CD4-positive, CD25-positive, alpha-beta regulatory T cell (primary cell): ENCODE data around the gene SCP2. TPM values are rescaled to one million over a fixed set of nuclear protein-coding genes. Genes with fewer than 3 reads are reported as not detected.

ENCODE experiments used
- ATAC-seq, 2 donors: fragments of 150-1000 bp; cut with Tn5 transposase; one replicate each; pipeline ENCODE4 v1.10.0; 2021; ENCODE audit warnings: low read depth in 2 of 2, moderate number of reproducible peaks in 2 of 2, moderate library complexity in 1 of 2
- DNase-seq, 3 donors: peaks; one replicate each; pipeline versions ENCODE4 v3.0.0 to v3.0.0-alpha.2; 2012 to 2022; ENCODE audit warnings: mixed read lengths in 1 of 3
- H3K27ac ChIP-seq: one replicate; pipeline ENCODE4 v1.7.0; 2013; ENCODE audit warnings: mild to moderate bottlenecking, low read length; ENCODE audit not compliant: insufficient read depth, poor library complexity, severe bottlenecking
- H3K27me3 ChIP-seq: one replicate; pipeline ENCODE4 v1.7.0; 2013; ENCODE audit warnings: low read length; ENCODE audit not compliant: control insufficient read depth, insufficient read depth
- H3K36me3 ChIP-seq: one replicate; pipeline ENCODE4 v1.7.0; 2013; ENCODE audit warnings: mild to moderate bottlenecking, low read length, moderate library complexity; ENCODE audit not compliant: control insufficient read depth, insufficient read depth
- H3K4me1 ChIP-seq: 2 replicates; pipeline ENCODE4 v1.7.0; 2013; ENCODE audit warnings: mild to moderate bottlenecking, low read length; ENCODE audit not compliant: insufficient read depth, control insufficient read depth, poor library complexity, severe bottlenecking
- H3K4me3 ChIP-seq: one replicate; pipeline ENCODE4 v1.7.0; 2013; ENCODE audit warnings: low read depth, mild to moderate bottlenecking, low read length, moderate library complexity
- H3K9me3 ChIP-seq, 2 experiments: 1 replicate in 1 of 2; 2 replicates in 1 of 2; pipeline ENCODE4 v1.7.0; 2013; ENCODE audit warnings: low read length in 2 of 2, mild to moderate bottlenecking in 1 of 2, moderate library complexity in 1 of 2; ENCODE audit not compliant: control insufficient read depth in 2 of 2
- H3K27ac Mint-ChIP-seq, 3 donors: one replicate each; pipeline ENCODE4 v1.8.0; 2020 to 2022; ENCODE audit warnings: mild to moderate bottlenecking in 3 of 3, mixed read lengths in 3 of 3, moderate library complexity in 2 of 3
- H3K27me3 Mint-ChIP-seq: one replicate; pipeline ENCODE4 v1.8.0; 2022; ENCODE audit warnings: mild to moderate bottlenecking, mixed read lengths
- H3K36me3 Mint-ChIP-seq: one replicate; pipeline ENCODE4 v1.8.0; 2020; ENCODE audit warnings: mixed read lengths
- H3K4me1 Mint-ChIP-seq, 4 donors: one replicate each; pipeline ENCODE4 v1.8.0; 2020 to 2022; ENCODE audit warnings: mixed read lengths in 4 of 4, mild to moderate bottlenecking in 1 of 4
- H3K4me3 Mint-ChIP-seq, 4 donors: one replicate each; pipeline ENCODE4 v1.8.0; 2020 to 2022; ENCODE audit warnings: mild to moderate bottlenecking in 4 of 4, mixed read lengths in 4 of 4, moderate library complexity in 3 of 4
- H3K9me3 Mint-ChIP-seq, 7 donors: one replicate each; pipeline ENCODE4 v1.8.0; 2020 to 2022; ENCODE audit warnings: mixed read lengths in 7 of 7, mild to moderate bottlenecking in 3 of 7, moderate library complexity in 2 of 7
- polyA plus RNA-seq, 4 donors: library from polyadenylated mRNA; unstranded; fragments of 300-500 nt; fragmentation: Illumina TruSeq; gene quantifications; one replicate each; pipeline ENCODE4 v1.2.3, GENCODE V29; 2021
- total RNA-seq: library from RNA; stranded (reverse); gene quantifications from one replicate; pipeline ENCODE4 v1.2.3, GENCODE V29; 2022

SCP2 gene
- total and polyA plus RNA-seq, 5 donors from 2014 or later = 58.9 to 213 (median 157) TPM

GRCh38 chr1:53014791-53015507 is 87.9 kb downstream of the SCP2 start:
- Histone ChIP-seq H3K4me3 (peak overlapping the region; percentile 94), H3K36me3 (peaks cover 3% of the 10 kb centered on the region), H3K27me3 (no peaks in the 10 kb centered on the region), H3K4me1 (peaks cover 20% of the 10 kb centered on the region), H3K9me3 (no peaks in the 10 kb centered on the region), H3K27ac (peak overlapping the region; percentile 54)
- H3K27me3 Mint-ChIP-seq = no peaks in the 10 kb centered on the region
- H3K36me3 Mint-ChIP-seq = peaks cover 21% of the 10 kb centered on the region
- peak; percentile 66 to 96 (median 87) for DNase-seq
- peak; percentile 99 to 100 for ATAC-seq
- peak overlapping the region; percentile 15 to 90 (median 90) for H3K27ac Mint-ChIP-seq
- peaks cover 0 to 2% (median 0%) of the 10 kb centered on the region in 7 donors for H3K9me3 Mint-ChIP-seq
- H3K4me3 Mint-ChIP-seq = peak overlapping the region; percentile 78 to 92 (median 88)
- peaks cover 30 to 43% (median 35%) of the 10 kb centered on the region in 4 donors for H3K4me1 Mint-ChIP-seq

- Histone ChIP-seq H3K9me3 (no peaks in the 10 kb centered on the region), H3K27me3 (no peaks in the 10 kb centered on the region), H3K4me3 (peak overlapping the region; percentile 94), H3K27ac (peak overlapping the region; percentile 54), H3K4me1 (peaks cover 20% of the 10 kb centered on the region), H3K36me3 (peaks cover 3% of the 10 kb centered on the region)
- Mint-ChIP-seq H3K4me1 (peaks cover 30 to 44% (median 35%) of the 10 kb centered on the region in 4 donors), H3K4me3 (peak overlapping the region; percentile 78 to 92 (median 88)), H3K9me3 (peaks cover 0 to 2% (median 0%) of the 10 kb centered on the region in 7 donors), H3K27me3 (no peaks in the 10 kb centered on the region), H3K36me3 (peaks cover 21% of the 10 kb centered on the region), H3K27ac (peak overlapping the region; percentile 15 to 90 (median 90))
- no peak for DNase-seq
- no peak for ATAC-seq
These were observed 88.4 kb downstream of the SCP2 start for GRCh38 chr1:53015508-53015860.

- Mint-ChIP-seq H3K27ac (peak overlapping the region in 1 of 3 donors; percentile 24), H3K27me3 (no peaks in the 10 kb centered on the region), H3K36me3 (peaks cover 24% of the 10 kb centered on the region), H3K4me3 (peak overlapping the region; percentile 24 to 91 (median 75)), H3K9me3 (no peaks in the 10 kb centered on the region), H3K4me1 (peaks cover 30 to 46% (median 35%) of the 10 kb centered on the region in 4 donors)
- H3K9me3 ChIP-seq = no peaks in the 10 kb centered on the region
- ATAC-seq (no peak), DNase-seq (no peak)
- peaks cover 3% of the 10 kb centered on the region for H3K36me3 ChIP-seq
- H3K4me1 ChIP-seq = peaks cover 20% of the 10 kb centered on the region
- no peak overlapping the region for H3K27ac ChIP-seq
- no peaks in the 10 kb centered on the region for H3K27me3 ChIP-seq
- peak overlapping the region; percentile 94 for H3K4me3 ChIP-seq
These were observed 89.6 kb downstream of the SCP2 start for GRCh38 chr1:53016705-53017104.

- Histone ChIP-seq H3K4me1 (peaks cover 9% of the 10 kb centered on the region), H3K4me3 (no peak overlapping the region), H3K27ac (no peak overlapping the region), H3K9me3 (no peaks in the 10 kb centered on the region), H3K27me3 (no peaks in the 10 kb centered on the region), H3K36me3 (peaks cover 3% of the 10 kb centered on the region)
- Mint-ChIP-seq H3K4me3 (no peak overlapping the region), H3K4me1 (peaks cover 27 to 39% (median 35%) of the 10 kb centered on the region in 4 donors), H3K27me3 (no peaks in the 10 kb centered on the region), H3K9me3 (no peaks in the 10 kb centered on the region), H3K27ac (no peak overlapping the region), H3K36me3 (peaks cover 24% of the 10 kb centered on the region)
- ATAC-seq (no peak), DNase-seq (no peak)
These were observed 93.5 kb downstream of the SCP2 start for GRCh38 chr1:53020588-53020987.

GRCh38 chr1:53022179-53022578 is 95.1 kb downstream of the SCP2 start:
- H3K4me1 Mint-ChIP-seq = peaks cover 14 to 25% (median 23%) of the 10 kb centered on the region in 4 donors

GRCh38 chr1:53023546-53023945 is 96.5 kb downstream of the SCP2 start:
- no peaks in the 10 kb centered on the region for H3K9me3 ChIP-seq
- Mint-ChIP-seq H3K9me3 (no peaks in the 10 kb centered on the region), H3K36me3 (peaks cover 22% of the 10 kb centered on the region), H3K4me1 (peaks cover 18 to 24% (median 21%) of the 10 kb centered on the region in 4 donors), H3K27ac (no peak overlapping the region), H3K4me3 (no peak overlapping the region), H3K27me3 (no peaks in the 10 kb centered on the region)
- H3K27ac ChIP-seq = no peak overlapping the region
- DNase-seq = no peak
- ATAC-seq = no peak
- no peaks in the 10 kb centered on the region for H3K4me1 ChIP-seq
- H3K27me3 ChIP-seq = no peaks in the 10 kb centered on the region
- H3K4me3 ChIP-seq = no peak overlapping the region
- H3K36me3 ChIP-seq = peaks cover 4% of the 10 kb centered on the region

More at GRCh38 chr1:53022179-53022578, 95.1 kb downstream of the SCP2 start:
- Histone ChIP-seq H3K4me1 (no peaks in the 10 kb centered on the region), H3K36me3 (peaks cover 2% of the 10 kb centered on the region), H3K27me3 (no peaks in the 10 kb centered on the region), H3K9me3 (no peaks in the 10 kb centered on the region), H3K4me3 (no peak overlapping the region), H3K27ac (no peak overlapping the region)
- no peak for DNase-seq
- Mint-ChIP-seq H3K9me3 (no peaks in the 10 kb centered on the region), H3K27ac (peak overlapping the region in 1 of 3 donors; percentile 13), H3K36me3 (peaks cover 16% of the 10 kb centered on the region), H3K27me3 (no peaks in the 10 kb centered on the region), H3K4me3 (peak overlapping the region in 2 of 4 donors; percentile 21 to 56)
- ATAC-seq = no peak

- H3K4me3 ChIP-seq = no peak overlapping the region
- Mint-ChIP-seq H3K9me3 (no peaks in the 10 kb centered on the region), H3K4me3 (no peak overlapping the region), H3K27me3 (no peaks in the 10 kb centered on the region), H3K4me1 (peaks cover 13 to 20% (median 19%) of the 10 kb centered on the region in 4 donors), H3K27ac (no peak overlapping the region), H3K36me3 (peaks cover 19% of the 10 kb centered on the region)
- no peaks in the 10 kb centered on the region for H3K4me1 ChIP-seq
- H3K27me3 ChIP-seq = no peaks in the 10 kb centered on the region
- H3K27ac ChIP-seq = no peak overlapping the region
- DNase-seq (peak in 1 of 3 donors; percentile 9), ATAC-seq (no peak)
- peaks cover 5% of the 10 kb centered on the region for H3K36me3 ChIP-seq
- no peaks in the 10 kb centered on the region for H3K9me3 ChIP-seq
These were observed 97.0 kb downstream of the SCP2 start for GRCh38 chr1:53024117-53024516.
